Measurements from ENCODE around the gene GATA2. TPM values are rescaled to one million over a fixed set of nuclear protein-coding genes. Genes with fewer than 3 reads are reported as not detected.

Gene GATA2
- total and polyA plus RNA-seq, 2 of the 8 experiments (the other 6 are each of a cell fraction or from before 2014, with no cell fraction given), result 0.03 to 0.30 TPM

GRCh38 chr3:128518587-128519490, 25.8 kb upstream of the GATA2 start (continued):
- TF ChIP-seq, protein P1, sequence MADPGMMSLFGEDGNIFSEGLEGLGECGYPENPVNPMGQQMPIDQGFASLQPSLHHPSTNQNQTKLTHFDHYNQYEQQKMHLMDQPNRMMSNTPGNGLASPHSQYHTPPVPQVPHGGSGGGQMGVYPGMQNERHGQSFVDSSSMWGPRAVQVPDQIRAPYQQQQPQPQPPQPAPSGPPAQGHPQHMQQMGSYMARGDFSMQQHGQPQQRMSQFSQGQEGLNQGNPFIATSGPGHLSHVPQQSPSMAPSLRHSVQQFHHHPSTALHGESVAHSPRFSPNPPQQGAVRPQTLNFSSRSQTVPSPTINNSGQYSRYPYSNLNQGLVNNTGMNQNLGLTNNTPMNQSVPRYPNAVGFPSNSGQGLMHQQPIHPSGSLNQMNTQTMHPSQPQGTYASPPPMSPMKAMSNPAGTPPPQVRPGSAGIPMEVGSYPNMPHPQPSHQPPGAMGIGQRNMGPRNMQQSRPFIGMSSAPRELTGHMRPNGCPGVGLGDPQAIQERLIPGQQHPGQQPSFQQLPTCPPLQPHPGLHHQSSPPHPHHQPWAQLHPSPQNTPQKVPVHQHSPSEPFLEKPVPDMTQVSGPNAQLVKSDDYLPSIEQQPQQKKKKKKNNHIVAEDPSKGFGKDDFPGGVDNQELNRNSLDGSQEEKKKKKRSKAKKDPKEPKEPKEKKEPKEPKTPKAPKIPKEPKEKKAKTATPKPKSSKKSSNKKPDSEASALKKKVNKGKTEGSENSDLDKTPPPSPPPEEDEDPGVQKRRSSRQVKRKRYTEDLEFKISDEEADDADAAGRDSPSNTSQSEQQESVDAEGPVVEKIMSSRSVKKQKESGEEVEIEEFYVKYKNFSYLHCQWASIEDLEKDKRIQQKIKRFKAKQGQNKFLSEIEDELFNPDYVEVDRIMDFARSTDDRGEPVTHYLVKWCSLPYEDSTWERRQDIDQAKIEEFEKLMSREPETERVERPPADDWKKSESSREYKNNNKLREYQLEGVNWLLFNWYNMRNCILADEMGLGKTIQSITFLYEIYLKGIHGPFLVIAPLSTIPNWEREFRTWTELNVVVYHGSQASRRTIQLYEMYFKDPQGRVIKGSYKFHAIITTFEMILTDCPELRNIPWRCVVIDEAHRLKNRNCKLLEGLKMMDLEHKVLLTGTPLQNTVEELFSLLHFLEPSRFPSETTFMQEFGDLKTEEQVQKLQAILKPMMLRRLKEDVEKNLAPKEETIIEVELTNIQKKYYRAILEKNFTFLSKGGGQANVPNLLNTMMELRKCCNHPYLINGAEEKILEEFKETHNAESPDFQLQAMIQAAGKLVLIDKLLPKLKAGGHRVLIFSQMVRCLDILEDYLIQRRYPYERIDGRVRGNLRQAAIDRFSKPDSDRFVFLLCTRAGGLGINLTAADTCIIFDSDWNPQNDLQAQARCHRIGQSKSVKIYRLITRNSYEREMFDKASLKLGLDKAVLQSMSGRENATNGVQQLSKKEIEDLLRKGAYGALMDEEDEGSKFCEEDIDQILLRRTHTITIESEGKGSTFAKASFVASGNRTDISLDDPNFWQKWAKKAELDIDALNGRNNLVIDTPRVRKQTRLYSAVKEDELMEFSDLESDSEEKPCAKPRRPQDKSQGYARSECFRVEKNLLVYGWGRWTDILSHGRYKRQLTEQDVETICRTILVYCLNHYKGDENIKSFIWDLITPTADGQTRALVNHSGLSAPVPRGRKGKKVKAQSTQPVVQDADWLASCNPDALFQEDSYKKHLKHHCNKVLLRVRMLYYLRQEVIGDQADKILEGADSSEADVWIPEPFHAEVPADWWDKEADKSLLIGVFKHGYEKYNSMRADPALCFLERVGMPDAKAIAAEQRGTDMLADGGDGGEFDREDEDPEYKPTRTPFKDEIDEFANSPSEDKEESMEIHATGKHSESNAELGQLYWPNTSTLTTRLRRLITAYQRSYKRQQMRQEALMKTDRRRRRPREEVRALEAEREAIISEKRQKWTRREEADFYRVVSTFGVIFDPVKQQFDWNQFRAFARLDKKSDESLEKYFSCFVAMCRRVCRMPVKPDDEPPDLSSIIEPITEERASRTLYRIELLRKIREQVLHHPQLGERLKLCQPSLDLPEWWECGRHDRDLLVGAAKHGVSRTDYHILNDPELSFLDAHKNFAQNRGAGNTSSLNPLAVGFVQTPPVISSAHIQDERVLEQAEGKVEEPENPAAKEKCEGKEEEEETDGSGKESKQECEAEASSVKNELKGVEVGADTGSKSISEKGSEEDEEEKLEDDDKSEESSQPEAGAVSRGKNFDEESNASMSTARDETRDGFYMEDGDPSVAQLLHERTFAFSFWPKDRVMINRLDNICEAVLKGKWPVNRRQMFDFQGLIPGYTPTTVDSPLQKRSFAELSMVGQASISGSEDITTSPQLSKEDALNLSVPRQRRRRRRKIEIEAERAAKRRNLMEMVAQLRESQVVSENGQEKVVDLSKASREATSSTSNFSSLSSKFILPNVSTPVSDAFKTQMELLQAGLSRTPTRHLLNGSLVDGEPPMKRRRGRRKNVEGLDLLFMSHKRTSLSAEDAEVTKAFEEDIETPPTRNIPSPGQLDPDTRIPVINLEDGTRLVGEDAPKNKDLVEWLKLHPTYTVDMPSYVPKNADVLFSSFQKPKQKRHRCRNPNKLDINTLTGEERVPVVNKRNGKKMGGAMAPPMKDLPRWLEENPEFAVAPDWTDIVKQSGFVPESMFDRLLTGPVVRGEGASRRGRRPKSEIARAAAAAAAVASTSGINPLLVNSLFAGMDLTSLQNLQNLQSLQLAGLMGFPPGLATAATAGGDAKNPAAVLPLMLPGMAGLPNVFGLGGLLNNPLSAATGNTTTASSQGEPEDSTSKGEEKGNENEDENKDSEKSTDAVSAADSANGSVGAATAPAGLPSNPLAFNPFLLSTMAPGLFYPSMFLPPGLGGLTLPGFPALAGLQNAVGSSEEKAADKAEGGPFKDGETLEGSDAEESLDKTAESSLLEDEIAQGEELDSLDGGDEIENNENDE (IDR thresholded peaks at IDR 0.05; ENCODE audit: insufficient replicate concordance, low read length), result no peak
- TF ChIP-seq CREB1 (IDR thresholded peaks at IDR 0.05), result no peak
- no peak for TF ChIP-seq POU5F1 (IDR thresholded peaks at IDR 0.05; ENCODE audit: low read depth, low read length)
- no peak for TF ChIP-seq TAF7 (optimal IDR thresholded peaks at IDR 0.05; ENCODE audit: borderline replicate concordance, low read depth, low read length)
- no peak for TF ChIP-seq JUN (IDR thresholded peaks at IDR 0.05; ENCODE audit: low read depth, low read length)
- no peak for TF ChIP-seq TCF12 (IDR thresholded peaks at IDR 0.05; ENCODE audit: low read depth, low read length)
